UCSD-AML1 (cell line): Measurements from ENCODE around the gene SFTA2.

ENCODE experiments used
- DNase-seq: peaks from one replicate; lab custom pipeline; 2025; ENCODE audit not compliant: unreplicated experiment; lab: John Stamatoyannopoulos, UW

SFTA2 gene

GRCh38 chr6:30891816-30892538 lies 40.0 kb downstream of the SFTA2 start:
- DNase-seq = no peak

GRCh38 chr6:30891450-30891723 lies 40.6 kb downstream of the SFTA2 start:
- DNase-seq = no peak

GRCh38 chr6:30890646-30891449 lies 41.1 kb downstream of the SFTA2 start:
- no peak for DNase-seq

GRCh38 chr6:30889921-30890645 lies 41.9 kb downstream of the SFTA2 start:
- no peak for DNase-seq

GRCh38 chr6:30889496-30889885 lies 42.5 kb downstream of the SFTA2 start:
- no peak for DNase-seq

- DNase-seq = no peak
Observed at GRCh38 chr6:30888816-30889495, 43.0 kb downstream of the SFTA2 start.

GRCh38 chr6:30887901-30888815 lies 43.8 kb downstream of the SFTA2 start:
- DNase-seq = no peak

DNA sequence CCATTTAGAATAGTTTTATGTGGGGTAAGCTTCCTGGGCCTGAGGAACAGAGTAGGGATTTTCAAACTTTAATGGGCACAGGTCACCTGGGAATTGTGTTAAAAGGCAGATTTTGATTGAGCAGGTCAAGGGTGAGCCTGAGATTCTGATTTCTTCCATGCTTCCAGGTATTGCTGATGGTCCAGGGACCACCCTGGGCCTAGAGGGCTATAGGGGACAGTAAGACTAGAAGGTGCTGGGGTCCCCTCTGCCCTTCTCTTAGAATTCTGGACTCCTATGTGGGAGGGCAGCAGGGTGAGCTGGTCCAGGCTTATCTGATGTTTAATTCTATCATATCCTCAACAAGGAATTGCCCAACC lies 45.1 kb downstream of the SFTA2 start:
- DNase-seq = no peak

DNA sequence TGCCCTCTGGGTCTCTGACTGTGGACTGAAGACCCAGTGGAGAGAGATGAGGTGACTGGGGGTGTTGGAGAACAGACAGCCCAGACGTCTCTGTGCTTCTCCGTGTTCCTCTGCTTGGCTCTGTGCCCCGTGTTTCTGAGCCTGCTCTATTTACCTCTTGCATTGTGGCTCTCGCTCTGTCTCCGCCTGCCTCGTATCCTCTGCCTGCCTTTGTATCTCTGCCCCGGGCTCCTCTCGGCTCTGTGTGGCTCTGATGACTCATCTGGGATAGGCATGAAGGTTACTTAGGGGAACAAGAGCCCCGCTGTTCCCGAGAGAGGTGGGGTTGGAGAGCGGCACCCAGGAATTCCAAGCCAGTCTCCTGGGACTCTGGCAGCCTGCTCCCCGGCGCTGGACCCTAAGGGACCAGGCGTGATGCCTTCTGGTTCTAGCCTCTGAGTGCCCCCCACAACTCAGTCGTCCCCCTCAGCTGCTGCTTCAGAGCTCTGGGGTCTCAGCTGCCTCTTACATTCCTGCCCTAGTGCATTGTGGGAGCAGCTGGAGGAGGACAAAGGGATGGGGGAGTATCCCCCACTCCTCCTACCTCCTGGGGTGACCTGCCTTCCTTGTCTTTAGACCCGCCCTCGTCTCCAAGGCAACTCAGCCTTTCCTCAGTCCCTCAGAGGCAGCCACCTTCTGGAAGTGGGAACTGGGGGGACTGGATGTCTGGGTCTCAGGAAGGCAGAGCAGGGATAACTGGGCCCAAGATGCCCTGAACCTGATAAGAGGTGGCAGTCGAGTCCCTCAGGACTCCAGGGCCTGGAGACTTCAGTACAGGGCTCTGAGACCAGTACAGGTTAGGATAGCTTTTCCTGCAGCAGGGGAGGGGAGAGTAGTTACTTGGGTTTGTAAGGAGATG lies 45.7 kb downstream of the SFTA2 start:
- no peak for DNase-seq

- no peak for DNase-seq
Observed at GRCh38 chr6:30885481-30885998, 46.4 kb downstream of the SFTA2 start.

- no peak for DNase-seq
Observed at GRCh38 chr6:30884521-30885480, 47.2 kb downstream of the SFTA2 start.

GRCh38 chr6:30883685-30884520 lies 48.1 kb downstream of the SFTA2 start, which contains the start of gene DDR1:
DDR1 (plus strand) TSS chr6:30884519; CDS start chr6:30888730, 4,211 bp downstream.
- DNase-seq = no peak

DNA sequence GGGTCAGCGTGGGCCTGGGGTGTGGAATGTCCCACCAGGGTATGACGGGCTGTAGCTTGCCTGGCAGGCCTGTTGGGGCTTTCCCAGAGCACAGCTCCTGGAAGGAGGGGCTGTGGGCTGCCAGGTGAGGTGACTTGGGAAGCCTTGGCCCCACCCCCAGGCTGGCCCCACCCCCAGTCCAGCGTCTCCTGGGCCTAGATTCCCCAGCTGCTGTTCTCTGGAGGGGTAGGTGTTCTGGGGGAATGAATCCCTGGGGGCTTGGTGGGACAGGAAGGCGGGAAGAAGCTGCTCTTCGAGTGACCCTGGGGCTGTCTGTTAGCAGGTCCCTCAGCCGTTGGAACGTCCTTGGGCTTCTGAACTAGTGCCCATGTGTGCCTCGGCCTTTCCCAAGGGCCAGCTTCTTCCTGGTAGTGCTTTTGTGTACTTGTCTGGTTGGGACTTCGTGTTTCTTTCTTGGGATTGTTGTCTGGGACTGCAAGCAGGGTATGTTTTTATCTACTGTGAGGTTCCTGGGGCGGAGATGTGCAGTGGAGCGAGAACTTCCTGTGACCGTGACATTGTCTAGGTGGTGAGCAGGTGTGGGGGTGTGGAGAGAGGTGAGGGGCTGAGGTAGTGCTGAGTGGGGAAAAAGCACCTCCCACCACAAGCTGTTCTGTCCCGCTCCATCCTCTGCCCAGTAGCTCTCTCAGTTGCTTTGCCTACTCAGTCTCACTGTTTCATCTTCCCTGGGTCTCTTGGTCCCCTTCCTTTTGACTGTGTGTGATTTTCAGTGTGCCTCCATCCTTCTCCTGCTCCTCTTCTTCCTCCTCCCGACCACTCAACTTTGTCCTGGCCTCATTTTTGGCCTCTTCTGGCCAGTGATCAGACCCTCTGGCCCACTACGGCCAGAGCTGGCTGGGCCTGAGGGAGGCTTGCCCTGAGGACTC lies 48.9 kb downstream of the SFTA2 start:
- DNase-seq = no peak

DNA sequence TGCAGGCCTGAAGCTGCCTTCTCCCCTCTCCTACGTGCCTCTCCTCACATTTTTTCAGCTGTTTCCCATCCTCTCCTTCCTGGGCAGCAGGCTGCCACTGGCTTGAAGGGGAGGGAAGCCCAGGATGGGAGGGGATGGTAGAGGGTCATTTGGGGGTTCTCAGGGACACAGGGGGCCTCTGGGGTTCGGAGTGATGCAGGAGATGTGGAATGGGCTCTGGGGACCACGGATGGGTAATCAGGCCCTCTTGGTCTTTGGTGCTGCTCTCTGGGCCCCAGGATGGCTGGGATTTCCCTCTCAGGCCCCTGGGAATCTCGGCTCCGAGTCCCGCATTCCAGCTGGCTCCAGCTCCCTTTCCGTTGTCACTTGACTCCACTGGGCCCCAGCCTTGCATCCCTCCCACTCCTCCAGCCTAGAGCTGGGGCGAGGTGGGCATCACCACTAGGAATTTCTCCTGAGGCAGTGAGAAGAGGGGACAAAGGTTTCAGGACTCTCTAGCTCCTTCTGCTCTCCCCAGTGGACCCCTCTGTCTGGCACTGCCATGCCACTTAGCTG lies 49.7 kb downstream of the SFTA2 start:
- no peak for DNase-seq

DNA sequence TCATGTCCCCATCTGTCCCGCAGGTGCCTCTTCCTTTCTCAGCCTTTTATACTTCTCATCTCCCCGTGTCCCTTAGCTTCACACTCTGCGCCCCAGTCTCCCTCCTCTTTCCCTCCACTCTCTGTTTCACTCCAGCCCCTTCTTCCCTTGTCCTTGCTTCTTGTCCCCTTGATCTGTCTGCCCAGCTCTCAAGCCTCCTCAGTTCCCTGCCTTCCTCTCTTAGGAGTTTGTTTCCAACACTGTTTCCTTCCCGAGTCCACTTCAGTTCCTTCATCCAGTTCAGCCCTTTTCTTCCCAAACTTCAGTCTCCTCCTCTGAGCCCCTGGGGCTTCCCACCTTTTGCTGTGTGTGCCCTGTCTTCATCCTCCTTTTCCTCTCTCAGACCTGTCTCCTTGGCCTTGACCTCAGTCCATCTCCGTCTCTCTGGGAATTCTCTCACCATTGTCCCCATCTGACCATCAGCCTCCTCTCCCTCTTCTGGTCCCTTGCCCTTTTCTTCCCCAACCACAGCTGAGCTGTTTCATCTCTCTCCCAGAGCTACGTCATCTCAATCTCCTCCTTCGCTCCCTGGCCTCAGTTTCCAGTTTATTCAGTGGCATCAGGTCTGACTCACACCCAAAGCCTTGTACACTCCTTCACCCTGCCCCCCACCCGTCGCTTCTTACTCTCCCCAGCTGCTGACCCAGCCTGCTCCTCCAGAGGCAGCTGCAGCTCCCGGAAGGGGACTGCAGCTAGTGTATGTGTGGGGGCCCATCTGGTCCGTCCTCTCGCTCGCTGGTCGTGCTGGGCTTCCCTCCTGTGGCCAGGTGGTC lies 50.4 kb downstream of the SFTA2 start:
- no peak for DNase-seq
